ENCODE results near the gene DISC1. TPM values are rescaled to one million over a fixed set of nuclear protein-coding genes. Genes with fewer than 3 reads are reported as not detected.

DISC1 gene
- total and polyA plus RNA-seq, 2 donors (not counting 3 experiments of a cell fraction or from before 2014, with no cell fraction given), result 3.3 to 14.7 TPM

DNA sequence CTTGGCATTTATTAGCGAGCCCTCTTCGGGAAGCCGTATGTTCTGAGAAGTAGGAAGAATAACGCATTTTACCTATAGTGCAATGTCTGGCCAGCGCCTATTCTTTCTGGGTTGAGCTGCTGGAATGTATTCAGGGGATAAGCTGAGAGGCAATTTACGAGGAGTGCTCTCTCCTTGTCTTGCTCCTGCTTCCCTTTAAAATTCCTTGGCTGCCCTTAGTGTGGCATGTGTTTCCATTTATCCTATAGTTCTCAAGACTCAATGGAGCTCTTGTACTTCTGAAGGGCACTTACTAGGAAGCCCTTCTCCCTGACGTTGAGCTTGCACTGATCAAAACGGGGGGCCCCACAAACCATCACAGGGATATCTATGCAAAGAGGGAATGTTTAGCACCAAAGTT is 364.6 kb downstream of the DISC1 start:
- BruUV-seq (replicated peaks), result no TSS peak
- Histone ChIP-seq H2AFZ (ENCODE audit: low read depth, low read length) (no peak overlapping the region), H3K9ac (replicated peaks; ENCODE audit: extremely low read depth, insufficient read depth, low read length) (no peak overlapping the region), H3K79me2 (ENCODE audit: control insufficient read depth, insufficient read depth, low read length) (no peaks in the 10 kb centered on the region), H3K4me3 (replicated peaks in 1 of 3; ENCODE audit: insufficient read depth in 1 of 3, low read depth in 1 of 3, low read length in 3 of 3) (no peak overlapping the region), H3K27me3 (ENCODE audit: control insufficient read depth in 2 of 2, insufficient read depth in 2 of 2, low read length in 2 of 2) (no peaks in the 10 kb centered on the region), H3K9me1 (replicated peaks; ENCODE audit: control insufficient read depth, extremely low read depth, insufficient read depth, low read length) (no peaks in the 10 kb centered on the region), H3K27ac (ENCODE audit: insufficient read depth, low read depth, low read length) (no peak overlapping the region), H4K20me1 (replicated peaks; ENCODE audit: control insufficient read depth, extremely low read depth, insufficient read depth, low read length) (no peaks in the 10 kb centered on the region), H3K9me3 (replicated peaks; ENCODE audit: control insufficient read depth, insufficient read depth, low read length) (no peaks in the 10 kb centered on the region), H3K4me1 (ENCODE audit: control insufficient read depth, extremely low read depth, insufficient read depth, low read length) (peaks cover 18% of the 10 kb centered on the region), H3K36me3 (ENCODE audit: control insufficient read depth in 2 of 2, extremely low read depth in 1 of 2, insufficient read depth in 2 of 2, low read length in 2 of 2) (no peaks in the 10 kb centered on the region), H3K4me2 (ENCODE audit: insufficient read depth, low read length) (no peak overlapping the region)
- dilution Hi-C loops (cut with MboI; ENCODE audit: extremely low pct_ligation_motif_present, low sequenced_read_pairs), result no loop called here
- intact Hi-C loops (cut with micrococcal nuclease), result loop anchor here (5.0 kb wide), 3 partner anchors 124 to 164 kb away; no protein-coding TSS in a partner anchor
- ChIA-PET CTCF (interaction anchor here (0.6 to 1.4 kb wide), 2 partner anchors 65 to 126 kb away, joined by 3 read pairs; no protein-coding TSS in a partner anchor), POLR2A (interaction anchor here (0.8 to 1.4 kb wide), 2 partner anchors 20 to 22 kb away, joined by 3 to 5 read pairs; no protein-coding TSS in a partner anchor)
- FAIRE-seq (no peak), DNase-seq (ENCODE audit: low read depth, low spot score) (no peak)
- no peak for TF ChIP-seq POLR2AphosphoS5 (IDR thresholded peaks at IDR 0.05; ENCODE audit: insufficient read depth, low read depth, low read length)
- TF ChIP-seq, protein P1, sequence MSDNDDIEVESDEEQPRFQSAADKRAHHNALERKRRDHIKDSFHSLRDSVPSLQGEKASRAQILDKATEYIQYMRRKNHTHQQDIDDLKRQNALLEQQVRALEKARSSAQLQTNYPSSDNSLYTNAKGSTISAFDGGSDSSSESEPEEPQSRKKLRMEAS (IDR thresholded peaks at IDR 0.05; ENCODE audit: insufficient read depth, insufficient read length), result no peak

DNA sequence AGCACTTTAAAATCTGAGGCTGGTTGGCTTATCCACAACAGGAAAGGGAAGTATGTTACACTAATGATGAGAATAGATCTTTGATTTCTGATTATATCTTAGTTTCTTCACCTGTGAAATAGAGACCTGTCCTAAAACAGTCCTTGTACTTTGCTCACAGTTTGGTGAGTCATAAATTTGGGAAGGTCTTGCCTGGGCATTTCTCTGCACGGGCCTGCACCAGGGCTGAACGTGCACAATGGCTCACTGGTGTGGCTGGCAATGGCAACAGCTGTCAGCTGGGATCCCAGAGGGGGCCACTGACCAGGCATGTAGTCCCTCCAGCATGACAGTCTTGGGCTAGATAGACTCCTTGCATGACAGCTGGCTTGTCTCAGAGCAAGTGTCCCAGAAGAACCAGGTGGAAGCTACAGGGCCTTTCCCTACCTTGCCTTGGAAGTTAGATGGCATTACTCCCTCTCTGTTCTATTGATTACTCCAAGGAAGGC is 367.4 kb downstream of the DISC1 start:
- CTCF ChIA-PET, result no interaction called here

More for the DNA sequence above, 367.4 kb downstream of the DISC1 start:
- Histone ChIP-seq H4K20me1 (replicated peaks; ENCODE audit: control insufficient read depth, extremely low read depth, insufficient read depth, low read length) (no peaks in the 10 kb centered on the region), H2AFZ (ENCODE audit: low read depth, low read length) (no peak overlapping the region), H3K9me3 (replicated peaks; ENCODE audit: control insufficient read depth, insufficient read depth, low read length) (no peaks in the 10 kb centered on the region), H3K9me1 (replicated peaks; ENCODE audit: control insufficient read depth, extremely low read depth, insufficient read depth, low read length) (no peaks in the 10 kb centered on the region), H3K4me1 (ENCODE audit: control insufficient read depth, extremely low read depth, insufficient read depth, low read length) (peaks cover 18% of the 10 kb centered on the region), H3K4me3 (replicated peaks in 1 of 3; ENCODE audit: insufficient read depth in 1 of 3, low read depth in 1 of 3, low read length in 3 of 3) (no peak overlapping the region), H3K36me3 (ENCODE audit: control insufficient read depth in 2 of 2, extremely low read depth in 1 of 2, insufficient read depth in 2 of 2, low read length in 2 of 2) (no peaks in the 10 kb centered on the region), H3K27ac (ENCODE audit: insufficient read depth, low read depth, low read length) (no peak overlapping the region), H3K4me2 (ENCODE audit: insufficient read depth, low read length) (no peak overlapping the region), H3K27me3 (ENCODE audit: control insufficient read depth in 2 of 2, insufficient read depth in 2 of 2, low read length in 2 of 2) (no peaks in the 10 kb centered on the region), H3K9ac (replicated peaks; ENCODE audit: extremely low read depth, insufficient read depth, low read length) (no peak overlapping the region), H3K79me2 (ENCODE audit: control insufficient read depth, insufficient read depth, low read length) (no peaks in the 10 kb centered on the region)
- no peak for FAIRE-seq
- DNase-seq (ENCODE audit: low read depth, low spot score), result no peak
- POLR2A ChIA-PET, result no interaction called here
- intact Hi-C loops (cut with micrococcal nuclease) (loop anchor here (5.0 kb wide), 3 partner anchors 127 to 167 kb away; no protein-coding TSS in a partner anchor), dilution Hi-C loops (cut with MboI; ENCODE audit: extremely low pct_ligation_motif_present, low sequenced_read_pairs) (no loop called here)
- TF ChIP-seq GATA2 (IDR thresholded peaks at IDR 0.05; ENCODE audit: insufficient read depth, insufficient read length, low read depth, low read length), result no peak
- no peak for TF ChIP-seq FOS (IDR thresholded peaks at IDR 0.05; ENCODE audit: borderline replicate concordance, insufficient read depth, low read length)
- no TSS peak for BruUV-seq (replicated peaks)
